Prostate gland (tissue), 2 donors: ENCODE data around the gene ARHGAP18.

Experiments
- CTCF ChIP-seq, 4 experiments: fragments of 200-600 bp in 2 of 4; fragments of 450-650 bp in 2 of 4; sonication (generic) in 2 of 4; IDR thresholded peaks; 1 replicate in 3 of 4; 2 replicates in 1 of 4; pipeline ENCODE4 v1.5.1; 2016 to 2019; ENCODE audit warnings: antibody characterized with exemption in 4 of 4, mild to moderate bottlenecking in 2 of 4, moderate library complexity in 2 of 4
- POLR2A ChIP-seq: fragments of 450-650 bp; IDR thresholded peaks from one replicate; pipeline ENCODE4 v1.6.1; 2016; ENCODE audit warnings: antibody characterized with exemption, mild to moderate bottlenecking
- POLR2AphosphoS5 ChIP-seq: sonication (generic); formaldehyde crosslinking; IDR thresholded peaks from one replicate; pipeline ENCODE4 v1.6.1; 2017; ENCODE audit warnings: antibody characterized with exemption

- no peak for TF ChIP-seq CTCF (IDR thresholded peaks at IDR 0.05)
- TF ChIP-seq POLR2A = no peak
- TF ChIP-seq POLR2AphosphoS5 = no peak
Observed at GRCh38 chr6:129643968-129644367, 66.0 kb downstream of the ARHGAP18 start.
